LHCN-M2 (cell line): ENCODE measurements around the gene SLC38A5. TPM values are rescaled to one million over a fixed set of nuclear protein-coding genes. Genes with fewer than 3 reads are reported as not detected.

ENCODE experiments used
- DNase-seq: peaks from one replicate; pipeline ENCODE4 v3.0.0-alpha.2; 2012; ENCODE audit warnings: low read depth
- total RNA-seq: library from RNA; depleted of rRNA; stranded (reverse); fragments of >200 nt; gene quantifications from 2 replicates; pipeline ENCODE4 v1.2.3, GENCODE V29; 2014

The SLC38A5 gene
- total RNA-seq, 1 experiment from 2014 or later = 2.9 TPM

GRCh38 chrX:48491809-48492208, 21.7 kb upstream of the SLC38A5 start:
- DNase-seq = peak; percentile 30

GRCh38 chrX:48490661-48491060, 20.6 kb upstream of the SLC38A5 start:
- DNase-seq = no peak

- no peak for DNase-seq
These were observed 19.8 kb upstream of the SLC38A5 start for GRCh38 chrX:48489892-48490291.

GRCh38 chrX:48489296-48489695, 19.2 kb upstream of the SLC38A5 start:
- DNase-seq = no peak

GRCh38 chrX:48488034-48488433, 18.0 kb upstream of the SLC38A5 start:
- no peak for DNase-seq

- DNase-seq = peak; percentile 99
These were observed 17.3 kb upstream of the SLC38A5 start for GRCh38 chrX:48487362-48487798.

GRCh38 chrX:48482526-48482925, 12.5 kb upstream of the SLC38A5 start:
- no peak for DNase-seq

- DNase-seq = no peak
These were observed 10.5 kb upstream of the SLC38A5 start for GRCh38 chrX:48480583-48480982.

GRCh38 chrX:48480142-48480541, 10.1 kb upstream of the SLC38A5 start:
- no peak for DNase-seq

GRCh38 chrX:48478806-48479205, 8.7 kb upstream of the SLC38A5 start:
- no peak for DNase-seq

GRCh38 chrX:48477960-48478755, 8.1 kb upstream of the SLC38A5 start:
- DNase-seq = no peak

- no peak for DNase-seq
These were observed 6.9 kb upstream of the SLC38A5 start for GRCh38 chrX:48476919-48477318.

- DNase-seq = peak; percentile 92
These were observed 5.9 kb upstream of the SLC38A5 start, which contains the start of gene FTSJ1 for GRCh38 chrX:48475774-48476577. TSS of gene FTSJ1 (plus strand) at chrX:48476199. CDS start at chrX:48478048, 1,849 bp downstream.

- no peak for DNase-seq
These were observed 5.2 kb upstream of the SLC38A5 start for GRCh38 chrX:48475296-48475695.

- no peak for DNase-seq
These were observed 4.5 kb upstream of the SLC38A5 start for GRCh38 chrX:48474581-48474980.

GRCh38 chrX:48474127-48474526, 4.1 kb upstream of the SLC38A5 start:
- DNase-seq = peak; percentile 19

- DNase-seq = no peak
These were observed 3.6 kb upstream of the SLC38A5 start for GRCh38 chrX:48473704-48473990.

- DNase-seq = no peak
These were observed 3.0 kb upstream of the SLC38A5 start for GRCh38 chrX:48472851-48473703.

GRCh38 chrX:48472225-48472624, 2.2 kb upstream of the SLC38A5 start:
- DNase-seq = no peak

GRCh38 chrX:48471504-48471903, 1.4 kb upstream of the SLC38A5 start:
- no peak for DNase-seq

GRCh38 chrX:48470833-48471118, 716 bp upstream of the SLC38A5 start:
- no peak for DNase-seq
